Measurements from ENCODE around the gene ZBTB44. TPM values are rescaled to one million over a fixed set of nuclear protein-coding genes. Genes with fewer than 3 reads are reported as not detected.

Gene ZBTB44
- total RNA-seq, 1 experiment from 2014 or later, result 27.5 TPM

GRCh38 chr11:130314184-130314749, 450 bp downstream of the ZBTB44 start:
- Histone ChIP-seq H3K4me2 (ENCODE audit: low read length) (peak overlapping the region; percentile 86), H3K4me3 (ENCODE audit: low read length) (peak overlapping the region; percentile 82), H3K36me3 (ENCODE audit: low read depth, low read length) (peaks cover 2% of the 10 kb centered on the region; the same call in 1 of the 2 replicates), H3K9me2 (replicated peaks; ENCODE audit: low read length) (no peaks in the 10 kb centered on the region), H4K20me1 (ENCODE audit: low read length) (peaks cover 9% of the 10 kb centered on the region), H3K9me3 (ENCODE audit: low read length) (no peaks in the 10 kb centered on the region), H3F3A (ENCODE audit: low read length, unreplicated experiment) (no peaks in the 10 kb centered on the region), H3K27ac (ENCODE audit: low read length) (peak overlapping the region; percentile 40; the same call in 1 of the 2 replicates), H3K9ac (ENCODE audit: low read length) (peak overlapping the region; percentile 78), H2AFZ (ENCODE audit: low read length) (peak overlapping the region; percentile 60), H3K4me1 (ENCODE audit: insufficient read depth, low read length) (peaks cover 19% of the 10 kb centered on the region), H3K79me2 (ENCODE audit: low read length) (peaks cover 48% of the 10 kb centered on the region), H3K27me3 (ENCODE audit: low read length) (no peaks in the 10 kb centered on the region)
- intact Hi-C loops (cut with micrococcal nuclease), result loop anchor here (5.0 to 10.0 kb wide), 2 partner anchors 78 to 99 kb away; no protein-coding TSS in a partner anchor
- DNase-seq (peak; percentile 62), ATAC-seq (peak; percentile 75)
- POLR2A ChIA-PET (ENCODE audit: unreplicated experiment), result no interaction called here
- TF ChIP-seq EZH2phosphoT487 (IDR thresholded peaks at IDR 0.05; ENCODE audit: borderline replicate concordance, low read length) (no peak), CTCF (conservative IDR thresholded peaks at IDR 0.05; ENCODE audit: low read depth, low read length) (no peak), EZH2 (IDR thresholded peaks at IDR 0.05; ENCODE audit: low read length, unreplicated experiment) (no peak)
- no TSS peak for BruUV-seq (replicated peaks)
- CTCF ChIA-PET, result no interaction called here

GRCh38 chr11:130313383-130314183, 1.1 kb downstream of the ZBTB44 start:
- Histone ChIP-seq H3K27ac (ENCODE audit: low read length) (peak overlapping the region; percentile 40; the same call in 1 of the 2 replicates), H3F3A (ENCODE audit: low read length, unreplicated experiment) (no peaks in the 10 kb centered on the region), H3K36me3 (ENCODE audit: low read depth, low read length) (peaks cover 2% of the 10 kb centered on the region; the same call in 1 of the 2 replicates), H3K9me2 (replicated peaks; ENCODE audit: low read length) (no peaks in the 10 kb centered on the region), H4K20me1 (ENCODE audit: low read length) (peaks cover 9% of the 10 kb centered on the region), H3K79me2 (ENCODE audit: low read length) (peaks cover 55% of the 10 kb centered on the region), H3K4me1 (ENCODE audit: insufficient read depth, low read length) (peaks cover 19% of the 10 kb centered on the region), H3K9ac (ENCODE audit: low read length) (peak overlapping the region; percentile 78), H3K9me3 (ENCODE audit: low read length) (no peaks in the 10 kb centered on the region), H3K4me2 (ENCODE audit: low read length) (peak overlapping the region; percentile 86), H2AFZ (ENCODE audit: low read length) (peak overlapping the region; percentile 60), H3K27me3 (ENCODE audit: low read length) (no peaks in the 10 kb centered on the region), H3K4me3 (ENCODE audit: low read length) (peak overlapping the region; percentile 82)
- POLR2A ChIA-PET (ENCODE audit: unreplicated experiment), result no interaction called here
- no peak for TF ChIP-seq CTCF (conservative IDR thresholded peaks at IDR 0.05; ENCODE audit: low read depth, low read length)
- no peak for TF ChIP-seq EZH2 (IDR thresholded peaks at IDR 0.05; ENCODE audit: low read length, unreplicated experiment)
- TF ChIP-seq EZH2phosphoT487 (IDR thresholded peaks at IDR 0.05; ENCODE audit: borderline replicate concordance, low read length), result no peak
- DNase-seq, result peak; percentile 34
- ATAC-seq, result peak; percentile 0; the same call in 1 of the 2 replicates
- intact Hi-C loops (cut with micrococcal nuclease), result loop anchor here (5.0 to 10.0 kb wide), 2 partner anchors 79 to 99 kb away; no protein-coding TSS in a partner anchor
- CTCF ChIA-PET, result no interaction called here
- BruUV-seq (replicated peaks), result TSS peak; percentile 50

Measured in PC-3 (cell line).